HG03103 (cell line): ENCODE measurements around the gene SKI.

Experiments
- ATAC-seq: cut with Tn5 transposase; IDR thresholded peaks from one replicate; pipeline ENCODE4 v1.9.1; 2021; ENCODE audit warnings: low read depth; ENCODE audit not compliant: unreplicated experiment

The SKI gene

DNA sequence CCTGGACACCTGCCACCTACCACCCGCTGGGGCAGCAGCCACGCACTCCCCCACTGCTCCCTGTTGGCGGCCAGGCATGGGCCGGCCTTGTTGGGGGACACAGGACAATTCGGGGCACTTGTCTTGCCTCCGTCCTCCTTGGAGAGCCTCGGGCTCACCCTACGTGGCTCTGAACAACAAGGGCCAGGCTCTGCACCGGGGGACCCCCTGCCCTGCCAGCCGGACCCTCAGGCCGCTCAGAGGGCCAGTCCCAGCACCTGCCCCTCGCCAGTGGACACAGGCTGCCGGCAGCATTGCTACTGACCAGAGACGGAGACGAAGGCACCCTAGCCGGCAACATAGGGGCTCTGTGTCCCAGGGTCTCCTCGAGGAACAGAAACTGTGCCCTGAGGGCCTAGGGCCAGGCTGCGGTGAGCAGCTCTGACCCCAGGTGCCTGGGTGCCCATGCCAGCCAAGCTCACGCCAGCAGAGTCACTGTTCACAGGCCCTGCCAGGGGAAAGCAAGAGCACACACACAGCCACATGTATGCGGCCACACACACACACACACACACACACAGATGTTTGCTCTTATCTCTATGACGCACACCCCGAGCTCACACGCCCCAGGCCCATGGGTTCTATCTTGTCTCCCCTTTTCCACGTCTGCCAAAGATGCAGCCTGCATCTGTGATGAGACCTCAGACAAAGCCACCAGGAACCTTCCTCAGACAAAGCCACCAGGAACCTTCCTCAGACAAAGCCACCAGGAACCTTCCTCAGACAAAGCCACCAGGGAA lies 117.4 kb downstream of the SKI start:
- ATAC-seq = no peak

DNA sequence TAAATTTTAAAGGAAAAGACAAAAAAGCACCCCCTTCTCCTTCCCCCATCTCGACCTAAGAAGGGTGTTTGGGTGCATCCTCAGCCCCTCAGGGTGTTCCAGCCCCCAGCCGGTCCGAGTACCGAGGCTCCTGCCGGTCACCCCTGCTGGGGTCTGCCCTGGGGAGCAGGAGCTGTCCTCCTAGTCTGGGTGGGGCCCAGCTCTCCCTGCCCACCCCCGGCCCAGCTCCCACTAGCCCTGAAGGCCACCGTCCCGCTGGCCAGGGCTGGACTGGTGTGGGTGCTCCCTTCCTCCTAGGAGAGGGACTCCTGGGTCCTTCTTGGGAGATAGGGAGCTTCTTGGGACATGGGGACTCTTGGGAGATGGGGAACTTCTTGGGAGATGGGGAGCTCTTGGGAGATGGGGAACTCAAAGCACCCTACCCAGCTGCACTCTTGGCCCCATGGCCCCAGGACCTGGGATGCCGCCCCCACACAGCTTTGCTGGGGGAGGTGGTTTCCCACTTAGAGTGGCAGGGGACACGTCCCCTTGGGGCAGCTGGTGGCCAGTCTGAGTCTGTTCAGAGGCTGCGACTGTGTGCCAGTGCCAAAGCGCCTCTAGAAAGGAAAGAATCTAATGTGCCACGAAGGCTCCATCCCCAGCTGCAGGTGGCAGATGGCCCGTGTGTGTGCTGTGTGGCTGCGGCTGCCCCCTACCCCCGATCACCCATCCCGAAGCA lies 118.7 kb downstream of the SKI start:
- ATAC-seq = no peak

DNA sequence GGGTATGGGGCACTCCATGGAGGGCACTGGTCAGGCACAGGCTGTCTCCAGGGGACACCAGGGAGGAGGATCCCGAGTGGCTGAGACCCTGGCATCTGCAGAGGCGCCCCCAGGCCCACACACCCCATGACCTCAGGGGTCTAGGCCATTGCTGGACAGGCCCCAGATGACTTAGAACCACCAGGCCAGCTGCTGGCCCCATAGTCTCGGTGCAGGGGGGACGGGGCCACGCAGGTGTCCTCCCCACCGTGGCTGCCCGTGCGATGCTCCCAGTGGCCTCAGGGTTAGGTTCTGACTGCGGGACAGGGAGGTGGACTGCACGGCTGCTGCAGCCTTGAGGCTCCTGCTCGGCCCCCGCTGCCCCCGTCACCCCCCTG lies 119.3 kb downstream of the SKI start:
- no peak for ATAC-seq

DNA sequence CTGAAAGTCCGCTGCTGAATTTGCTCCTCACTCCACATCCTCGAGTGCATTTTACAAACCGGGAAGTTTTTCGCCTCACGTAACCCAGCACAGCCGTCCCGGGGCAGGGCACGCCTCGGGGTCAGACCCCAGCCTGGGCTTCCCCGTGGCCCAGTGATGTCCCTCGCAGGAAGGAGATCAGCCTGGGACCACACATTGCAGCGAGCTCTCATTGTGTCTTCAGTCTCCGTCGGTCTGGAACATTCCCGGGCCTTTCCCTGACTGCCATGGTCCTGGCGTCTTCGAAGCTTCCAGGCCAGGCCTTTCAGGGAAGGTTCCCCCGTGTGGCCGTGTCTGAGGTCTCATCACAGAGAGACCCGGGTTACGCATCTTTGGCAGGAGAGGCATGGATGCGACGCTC lies 119.8 kb downstream of the SKI start:
- no peak for ATAC-seq

DNA sequence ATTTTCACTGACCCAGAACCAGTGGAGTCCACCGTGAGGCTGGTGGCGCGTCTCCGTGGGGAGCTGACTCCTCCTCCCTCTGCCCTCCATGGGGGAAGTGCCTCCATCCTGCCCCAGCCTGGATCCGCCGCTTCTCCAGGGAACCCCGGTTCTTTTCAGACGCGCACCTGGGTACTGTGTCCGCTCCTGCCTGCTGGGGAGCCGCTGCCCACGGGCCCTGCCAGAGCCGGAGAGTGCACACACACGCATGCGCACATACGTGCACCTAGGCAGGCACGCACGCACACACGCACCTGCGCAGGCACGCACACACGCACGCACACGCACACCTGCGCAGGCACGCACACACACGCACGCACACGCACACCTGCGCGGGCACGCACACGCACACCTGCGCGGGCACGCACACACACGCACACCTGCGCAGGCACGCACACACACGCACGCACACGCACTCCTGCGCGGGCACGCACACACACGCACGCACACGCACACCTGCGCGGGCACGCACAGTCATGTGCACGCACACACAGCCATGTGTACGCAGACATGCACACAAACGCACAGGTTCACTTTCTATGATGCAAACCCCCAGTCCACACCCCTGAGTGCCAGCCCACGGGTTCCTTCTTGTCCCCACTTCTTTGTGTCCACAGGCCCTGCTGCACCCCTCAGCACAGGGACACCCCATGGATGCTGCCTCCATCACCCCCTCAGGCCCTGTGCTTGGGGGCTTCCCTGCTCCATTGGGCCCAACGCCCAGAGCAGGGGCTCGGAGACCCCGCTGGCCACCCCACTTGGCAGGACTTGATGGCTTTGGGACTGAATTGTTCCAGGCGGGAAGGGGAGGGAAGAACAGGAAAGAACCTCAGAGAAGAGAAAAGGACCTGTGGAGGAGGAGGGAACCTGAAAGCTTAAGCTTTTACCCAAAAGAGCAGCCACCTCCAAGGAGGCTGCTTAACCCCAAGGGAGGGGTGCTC lies 120.5 kb downstream of the SKI start:
- ATAC-seq = no peak

DNA sequence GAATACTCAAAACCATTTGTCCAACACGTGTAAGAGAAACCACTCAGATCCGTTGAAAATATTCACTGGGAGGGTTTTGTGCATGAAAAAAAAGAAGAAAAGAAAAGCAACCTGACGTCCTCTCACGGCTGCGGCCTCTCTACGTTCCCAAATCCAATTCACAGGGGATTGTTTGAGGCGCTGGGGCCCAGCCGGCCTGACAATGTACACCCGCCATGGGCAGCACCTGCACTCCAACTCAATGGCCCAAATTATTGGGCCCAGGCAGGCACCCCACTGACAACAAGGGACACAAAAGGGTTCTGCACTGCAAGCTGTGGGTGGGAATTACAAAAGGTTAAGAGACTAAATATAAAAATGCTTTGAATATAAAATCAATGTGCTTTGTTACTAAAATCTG lies 121.7 kb downstream of the SKI start:
- ATAC-seq = no peak

DNA sequence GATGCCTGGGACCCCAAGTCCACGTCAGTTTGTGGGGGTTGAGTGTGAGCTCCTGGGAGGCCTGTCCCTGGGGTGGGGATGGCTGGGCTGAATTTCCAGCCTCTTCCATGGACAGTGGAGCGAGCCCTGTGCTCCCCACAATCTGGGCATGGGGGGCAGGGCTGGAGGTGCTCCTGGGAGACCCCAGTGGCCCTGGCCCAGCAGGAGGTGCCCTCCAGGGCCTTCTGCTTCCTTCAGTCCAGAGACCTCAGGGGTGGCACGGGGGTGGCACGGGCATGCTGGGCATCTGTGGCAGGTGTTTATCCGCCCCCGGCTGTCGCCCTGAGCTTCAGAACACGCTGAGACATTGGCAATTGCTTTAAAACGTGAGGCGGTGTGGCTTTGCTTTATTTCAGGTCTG lies 122.4 kb downstream of the SKI start:
- no peak for ATAC-seq

DNA sequence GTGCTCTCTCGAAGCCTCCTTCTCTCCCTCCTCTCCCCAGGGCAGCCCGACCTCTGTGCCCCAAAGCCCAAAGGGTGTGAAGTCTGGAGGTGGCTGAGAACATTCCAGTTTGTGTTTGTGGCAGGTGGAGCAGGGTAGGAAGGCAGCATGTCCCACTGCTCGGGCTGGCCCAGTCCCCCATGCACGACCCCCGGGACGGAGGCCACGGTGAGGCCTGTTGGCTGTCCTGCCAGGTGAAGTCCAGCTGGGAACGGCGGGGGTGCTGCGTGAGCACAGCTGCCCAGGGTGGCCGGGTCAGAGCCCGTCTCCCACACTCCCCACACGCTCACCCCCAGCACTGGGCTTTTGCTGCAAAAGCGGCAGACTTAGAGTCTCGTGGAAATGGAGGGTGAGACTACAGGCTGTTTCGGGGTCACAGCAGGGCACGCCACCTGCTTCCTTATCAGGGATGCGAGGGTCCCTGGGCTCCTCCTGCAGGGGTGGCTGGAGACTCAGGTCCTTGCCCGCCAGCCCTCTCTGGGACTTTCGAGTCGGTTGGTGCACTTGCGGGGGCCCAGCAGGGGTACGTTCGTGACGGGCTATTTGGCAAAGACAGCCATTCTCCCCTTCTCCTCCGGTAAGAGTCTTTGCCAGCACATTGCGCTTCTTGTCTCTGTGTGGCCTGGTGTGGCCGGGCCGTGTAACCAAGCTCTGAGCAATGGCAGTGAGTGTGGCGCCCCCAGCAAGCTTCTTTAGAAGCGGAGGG lies 123.0 kb downstream of the SKI start:
- no peak for ATAC-seq

DNA sequence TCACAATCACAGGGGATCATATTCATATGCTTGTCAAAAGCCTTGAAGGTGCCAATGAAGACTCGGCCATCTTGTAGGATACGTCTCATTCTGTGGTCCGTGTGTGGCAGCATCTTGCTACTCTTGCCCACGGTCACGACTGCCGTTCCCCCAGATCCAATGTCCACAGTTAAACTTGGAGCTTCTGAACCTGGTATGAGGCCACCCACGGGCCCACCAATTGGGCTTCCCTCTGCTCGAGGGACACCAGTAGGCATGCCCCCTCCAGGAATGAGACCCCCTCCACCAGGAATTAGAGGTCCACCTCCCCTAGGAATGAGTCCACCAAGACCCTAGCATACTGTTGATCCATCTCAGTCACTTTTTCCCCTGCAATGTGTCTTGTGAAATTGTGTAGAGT lies 123.6 kb downstream of the SKI start:
- ATAC-seq = no peak

DNA sequence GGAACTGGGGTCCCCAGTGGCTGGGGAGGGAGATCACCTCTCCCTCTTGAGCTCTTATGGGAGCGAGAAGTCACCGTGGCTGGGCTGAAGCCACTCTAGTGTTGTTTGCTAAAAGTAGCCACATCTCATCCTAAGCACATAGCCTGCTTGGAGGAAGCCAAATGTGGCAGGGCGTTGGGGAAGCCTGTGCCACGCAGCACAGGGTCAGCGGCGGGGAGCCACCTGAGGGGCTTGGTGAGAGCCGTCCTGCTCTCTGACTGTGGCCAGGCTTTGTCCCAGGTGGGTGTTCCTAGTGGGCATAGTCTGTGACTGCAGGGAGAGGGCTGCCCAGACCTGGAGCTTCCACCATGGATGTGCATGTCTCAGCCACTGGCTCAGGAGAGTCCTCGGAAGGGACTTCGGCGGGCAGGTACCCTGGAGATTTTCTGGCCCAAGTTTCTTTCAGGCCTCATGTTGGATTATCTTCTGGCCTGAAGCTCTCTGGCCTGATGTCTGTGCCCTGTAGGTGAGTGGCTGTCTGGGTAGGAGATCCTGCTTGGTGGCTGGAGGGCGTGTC lies 124.3 kb downstream of the SKI start:
- ATAC-seq = no peak

DNA sequence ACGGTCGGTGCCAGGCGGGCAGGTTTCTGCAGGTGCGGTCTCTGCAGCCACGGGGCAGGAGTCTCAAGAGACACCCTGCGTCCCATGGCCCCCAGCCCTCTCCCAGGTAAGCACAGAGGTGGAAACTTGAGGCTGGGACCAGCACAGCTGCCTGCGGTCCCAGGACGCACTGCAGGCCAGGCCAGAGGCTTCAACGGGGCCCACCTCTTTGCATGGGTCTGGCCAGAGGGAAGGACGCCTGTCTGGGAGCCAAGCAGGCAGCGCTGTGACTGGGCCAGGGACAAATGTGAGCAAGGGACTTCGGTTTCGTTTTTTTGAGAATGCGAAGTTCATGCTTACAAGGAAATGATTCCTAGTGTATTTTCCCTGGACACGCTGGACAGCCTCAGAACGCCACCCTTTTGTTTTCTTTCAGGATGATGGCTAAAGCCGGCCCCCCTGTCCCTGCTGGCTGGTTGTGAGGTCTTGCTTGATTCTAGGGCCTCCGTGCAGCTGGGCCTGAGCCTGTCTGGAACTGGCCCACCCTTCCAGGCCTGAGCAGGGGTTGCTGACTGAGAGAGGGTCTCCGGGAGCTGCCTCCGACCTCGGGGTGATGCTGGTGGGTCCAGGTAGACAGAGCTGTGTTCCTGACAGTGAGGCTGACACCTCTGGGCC lies 124.9 kb downstream of the SKI start:
- no peak for ATAC-seq

DNA sequence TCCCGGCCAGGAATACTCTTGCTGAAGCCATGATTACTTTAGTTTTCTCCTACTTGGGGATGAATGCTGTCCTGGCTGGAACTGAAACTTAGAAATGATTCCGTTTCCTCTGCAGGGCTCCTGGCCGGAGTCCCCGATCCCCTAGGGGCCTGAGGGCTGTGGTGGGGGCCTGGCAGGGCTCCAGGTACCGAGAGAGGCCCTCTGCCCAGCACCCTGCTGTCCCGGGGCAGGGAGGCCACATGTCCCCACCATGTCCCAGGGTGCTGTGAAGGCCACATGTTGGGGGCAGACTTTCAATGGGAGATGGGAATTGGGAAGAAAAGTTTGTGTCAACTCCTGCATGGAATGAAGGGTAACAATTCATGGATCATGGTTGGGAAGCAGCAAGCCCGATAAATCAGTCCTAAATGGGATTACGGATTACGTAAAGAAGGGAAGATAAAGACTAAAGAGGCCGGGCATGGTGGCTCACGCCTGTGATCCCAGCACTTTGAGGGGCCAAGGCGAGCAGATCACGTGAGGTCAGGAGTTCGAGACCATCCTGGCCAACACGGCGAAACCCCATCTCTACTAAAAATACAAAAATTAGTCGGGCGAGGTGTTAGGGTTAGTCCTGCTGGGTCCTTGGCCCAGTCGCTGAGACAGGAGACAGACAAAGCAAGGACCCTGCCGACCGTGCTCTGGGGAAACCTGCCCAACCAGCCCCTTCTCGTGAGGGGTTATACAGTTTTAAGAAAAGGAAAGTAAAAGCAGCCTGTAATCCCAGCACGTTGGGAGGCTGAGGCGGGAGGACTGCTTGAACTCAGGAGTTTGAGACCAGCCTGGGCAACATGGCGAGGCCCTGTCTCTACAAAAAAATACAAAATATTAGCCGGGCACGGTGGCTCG lies 125.7 kb downstream of the SKI start:
- ATAC-seq = no peak

DNA sequence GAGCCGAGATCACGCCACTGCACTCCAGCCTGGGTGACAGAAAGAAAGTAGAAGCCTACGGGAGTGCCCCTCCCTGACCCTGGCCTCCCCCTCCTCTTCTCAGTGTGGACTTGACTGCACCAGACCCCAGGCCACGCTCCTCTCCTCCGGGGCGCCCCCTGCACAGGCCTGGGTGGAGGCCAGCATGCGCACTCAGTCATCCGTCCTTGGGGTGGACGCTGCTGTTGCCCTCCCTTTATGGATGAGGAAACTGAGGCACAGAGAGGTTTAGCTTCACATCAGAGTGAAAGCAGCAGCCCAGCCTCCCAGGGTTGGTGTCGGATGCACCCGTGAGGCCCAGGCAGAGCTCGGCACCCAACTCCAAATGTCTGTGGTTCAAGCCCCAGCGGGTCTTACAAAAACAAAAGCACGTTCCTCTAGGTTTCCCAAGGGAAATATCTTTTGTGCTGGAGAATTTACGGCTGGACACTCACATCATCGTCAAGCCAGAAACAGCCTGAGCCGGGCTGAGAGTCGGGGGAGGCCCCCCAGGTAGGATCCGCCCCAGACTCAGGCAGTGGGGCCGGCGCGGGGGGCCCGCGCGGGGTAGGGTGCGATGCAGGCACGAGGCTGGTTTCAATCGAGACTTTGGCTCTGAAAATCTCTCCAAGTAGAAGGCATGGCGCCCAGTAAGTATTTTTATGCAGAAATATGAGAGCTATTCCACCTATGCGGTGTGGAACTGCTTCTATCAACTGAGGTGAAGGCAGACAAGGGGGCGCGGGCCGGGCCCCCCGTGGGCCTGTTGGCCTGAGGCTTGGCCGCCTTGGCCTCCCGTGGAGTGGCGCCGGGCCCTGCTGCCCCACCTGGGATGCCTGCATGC lies 126.6 kb downstream of the SKI start:
- no peak for ATAC-seq

DNA sequence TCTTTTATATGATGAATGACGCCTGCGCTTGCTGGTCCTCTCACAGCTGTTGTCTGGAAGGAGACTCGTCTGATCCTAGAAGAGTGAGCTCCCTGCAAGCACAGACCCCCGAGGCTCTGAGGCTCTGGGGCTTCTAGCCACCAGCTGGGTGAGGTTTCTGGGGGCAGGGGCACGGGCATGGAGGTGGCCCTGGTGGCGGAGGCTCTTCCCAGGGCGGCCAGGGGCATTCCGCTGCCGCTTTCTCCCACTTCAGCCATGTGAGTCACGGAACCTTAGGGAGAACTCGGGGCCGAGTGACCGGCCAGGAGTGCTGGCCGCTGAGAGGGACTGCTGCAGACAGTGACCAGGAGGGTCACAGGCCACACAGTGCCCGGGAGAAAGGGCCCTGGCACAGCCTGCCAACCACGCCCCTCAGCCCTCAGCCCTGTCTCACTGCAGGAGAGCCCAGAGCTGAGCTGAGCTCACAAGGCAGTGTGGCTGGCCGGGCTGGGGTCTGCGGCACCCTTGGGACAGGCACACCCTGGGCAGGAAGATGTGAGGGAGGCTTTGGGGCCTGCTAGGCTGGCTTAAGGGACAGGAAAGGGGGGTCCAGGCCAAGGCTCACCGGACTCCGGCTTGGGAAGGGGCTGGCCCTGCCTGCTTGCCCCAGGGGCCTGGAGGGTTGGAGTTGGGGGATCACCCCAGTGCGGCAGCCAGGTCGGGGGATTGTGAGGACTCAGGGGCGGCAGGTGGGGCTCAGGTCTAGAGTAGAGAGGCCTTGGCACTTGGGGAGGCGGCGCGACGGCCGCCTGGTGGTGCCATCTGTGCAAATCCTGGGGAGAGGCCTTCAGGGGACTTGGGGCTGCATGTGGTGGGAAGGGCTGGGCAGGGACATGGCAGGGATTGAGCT lies 127.5 kb downstream of the SKI start:
- ATAC-seq = no peak

DNA sequence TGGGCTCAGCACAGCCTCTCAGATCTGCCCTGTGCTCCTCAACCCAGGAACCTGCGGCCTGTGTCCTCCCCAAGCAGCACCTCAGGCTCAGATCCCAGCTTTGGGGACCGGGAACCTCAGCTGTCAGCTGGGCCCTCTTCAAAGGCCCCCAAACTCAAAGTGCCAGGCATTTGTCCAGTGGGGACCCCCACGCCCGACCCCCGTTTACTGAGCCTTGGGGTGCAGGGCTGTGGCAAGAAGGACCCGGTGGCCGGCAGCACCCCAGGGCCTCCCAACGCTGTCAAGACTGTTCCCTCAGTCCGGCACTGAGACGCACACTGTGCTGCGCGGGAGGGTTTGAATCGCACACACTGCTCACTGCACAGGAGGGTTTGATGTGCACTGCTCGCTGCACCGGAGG lies 128.3 kb downstream of the SKI start:
- no peak for ATAC-seq

DNA sequence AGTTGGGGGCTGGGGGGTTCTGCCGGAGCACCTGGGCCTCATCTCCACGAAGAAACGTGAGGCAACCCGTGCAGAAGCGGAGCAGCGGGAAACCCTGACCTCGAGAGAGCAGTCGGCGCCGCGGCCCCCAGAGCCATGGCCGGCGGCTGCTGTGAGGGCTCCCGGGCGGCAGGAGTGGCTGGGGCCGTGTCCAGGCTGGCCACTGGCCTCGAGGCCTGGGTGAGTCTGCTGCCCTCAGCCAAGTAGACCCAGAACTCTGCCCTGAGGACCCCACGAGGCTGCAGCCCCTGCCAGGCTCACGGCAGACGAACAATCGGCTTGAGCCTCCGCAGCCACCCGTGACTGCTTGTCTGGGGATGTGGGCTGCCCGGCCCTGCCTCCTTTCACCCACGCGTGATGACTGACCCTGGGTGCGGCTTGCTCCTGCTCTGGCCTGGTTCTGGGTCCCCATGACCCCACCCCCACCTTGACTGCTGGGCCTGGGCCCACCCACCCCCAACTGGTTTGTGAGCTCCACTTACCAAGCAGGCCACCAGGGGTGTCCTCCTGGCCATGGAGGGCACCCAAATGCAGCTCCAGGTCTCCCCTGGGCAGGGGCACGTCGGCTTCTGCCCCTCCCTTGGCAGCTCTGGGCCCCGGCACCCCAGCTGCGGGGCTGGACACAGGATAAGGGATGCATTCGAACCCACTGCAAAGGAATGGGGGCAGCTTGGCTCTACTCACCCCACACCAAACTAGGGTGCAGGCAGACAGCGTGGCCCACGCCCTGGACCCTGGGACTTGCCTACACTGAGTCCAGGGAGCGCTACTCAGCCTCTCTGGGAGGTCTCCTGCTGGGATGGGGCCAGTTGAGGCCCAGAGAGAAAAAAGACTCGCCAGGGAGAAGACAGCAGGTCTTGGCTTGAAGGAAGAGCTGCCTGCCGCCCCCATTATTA lies 129.1 kb downstream of the SKI start:
- no peak for ATAC-seq
